Head of caudate nucleus (tissue), 42 donors: ENCODE data around the gene CDK17.
"Not testable (repeated sequence)": the region's sequence is repeated elsewhere in the genome, so short reads cannot be mapped to it uniquely, and the experiment has no call there.

Source experiments
- DNase-seq, 42 donors: peaks; one replicate each; pipeline versions ENCODE4 v3.0.0 to v3.0.0-alpha.2; 2020 to 2021; ENCODE audit warnings: mixed read lengths in 7 of 42
- intact Hi-C: fragments of 100-400 bp; cut with DNase I; formaldehyde crosslinking; loops from one replicate; pipeline ENCODE4 v1.15.0; 2022

Gene CDK17

DNA sequence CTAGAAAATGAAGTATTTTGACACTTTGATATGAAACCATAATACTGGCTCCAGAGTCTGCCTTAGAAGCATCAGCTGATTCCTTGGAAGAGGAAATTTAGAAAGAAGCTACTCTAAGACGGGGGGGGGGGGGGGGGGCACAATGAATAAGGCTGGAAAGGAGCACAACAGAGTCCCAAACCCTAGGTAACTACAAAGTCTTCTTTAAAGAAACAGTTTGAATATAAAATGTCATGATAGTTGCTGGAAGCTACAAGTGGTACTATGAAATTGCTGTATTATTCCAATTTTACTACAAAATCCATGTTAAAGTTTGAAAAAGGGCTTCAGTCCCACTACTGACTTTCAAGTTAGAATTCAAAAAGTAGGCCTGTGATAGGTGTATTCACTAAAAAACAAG, 31.6 kb downstream of the CDK17 start:
- DNase-seq, result no peak
- intact Hi-C loops, result no loop called here

DNA sequence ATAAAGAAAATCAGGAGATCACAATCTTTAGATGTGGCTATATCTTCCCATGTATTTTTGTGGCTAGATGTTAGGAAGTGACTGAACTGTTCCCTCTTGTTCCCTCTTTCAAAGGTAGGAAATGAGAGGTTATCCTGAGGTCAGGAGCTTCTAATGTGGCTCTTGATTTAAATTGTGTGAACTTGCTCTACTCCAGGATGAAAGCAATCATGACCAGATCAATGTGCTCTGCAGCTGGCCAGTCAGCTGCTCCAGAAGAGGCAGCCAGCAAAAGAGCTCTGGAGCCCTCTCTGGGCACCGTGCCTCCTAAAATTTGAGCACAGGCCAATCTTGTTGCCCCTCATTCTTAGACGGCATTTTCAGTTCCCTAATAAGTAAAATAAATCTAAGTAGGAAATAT, 32.0 kb downstream of the CDK17 start:
- peak in 41 of 42 donors; percentile 19 to 83 (median 62) for DNase-seq
- intact Hi-C loops, result no loop called here

DNA sequence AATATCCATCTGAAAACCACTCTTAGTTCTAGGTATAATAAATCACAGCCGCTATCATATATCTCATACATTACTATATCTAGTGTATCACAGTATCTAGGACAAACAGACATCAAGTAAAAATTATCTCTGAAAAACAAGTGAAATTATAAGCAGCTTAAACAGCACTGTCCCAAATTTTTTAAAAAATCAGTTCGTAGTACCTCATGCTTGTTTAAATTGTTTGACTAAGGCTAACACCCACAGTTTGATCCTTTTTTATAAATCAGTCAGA, 33.9 kb downstream of the CDK17 start:
- intact Hi-C loops, result no loop called here
- DNase-seq, result no peak

DNA sequence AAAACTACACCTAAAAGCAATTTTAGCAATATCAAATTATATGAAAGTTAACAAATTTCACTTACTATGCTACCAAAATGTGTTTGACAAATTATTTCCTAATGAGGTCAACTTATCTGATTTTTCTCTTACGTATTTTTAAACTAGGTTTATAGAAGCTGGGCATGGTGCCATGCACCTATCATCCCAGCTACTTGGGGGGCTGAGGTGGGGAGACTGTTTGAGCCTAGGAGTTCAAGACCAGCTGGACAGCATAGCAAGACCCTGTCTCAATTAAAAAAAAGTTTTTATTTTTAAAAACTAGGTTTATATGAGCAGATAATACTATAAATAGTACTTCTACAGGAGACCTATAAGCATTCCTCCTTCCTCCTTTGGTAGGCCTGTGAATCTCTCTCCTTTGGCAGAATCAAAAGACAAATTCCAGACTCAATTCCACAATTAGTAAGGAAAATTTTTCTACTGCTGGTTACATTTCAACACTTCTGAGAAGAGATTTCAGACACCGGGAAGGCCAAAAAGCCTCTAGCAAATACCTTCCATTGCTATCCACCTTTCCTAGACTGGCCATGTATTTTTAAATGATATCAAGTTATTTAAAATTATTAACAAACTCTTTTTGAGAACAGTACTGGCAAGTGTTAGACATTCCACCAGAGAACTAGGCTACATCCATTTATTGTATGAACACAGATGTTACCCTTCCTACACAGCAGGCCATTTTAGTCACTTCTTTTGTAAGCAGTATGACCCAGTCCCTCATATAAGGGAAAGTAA, 34.4 kb downstream of the CDK17 start:
- no peak for DNase-seq
- intact Hi-C loops, result no loop called here

DNA sequence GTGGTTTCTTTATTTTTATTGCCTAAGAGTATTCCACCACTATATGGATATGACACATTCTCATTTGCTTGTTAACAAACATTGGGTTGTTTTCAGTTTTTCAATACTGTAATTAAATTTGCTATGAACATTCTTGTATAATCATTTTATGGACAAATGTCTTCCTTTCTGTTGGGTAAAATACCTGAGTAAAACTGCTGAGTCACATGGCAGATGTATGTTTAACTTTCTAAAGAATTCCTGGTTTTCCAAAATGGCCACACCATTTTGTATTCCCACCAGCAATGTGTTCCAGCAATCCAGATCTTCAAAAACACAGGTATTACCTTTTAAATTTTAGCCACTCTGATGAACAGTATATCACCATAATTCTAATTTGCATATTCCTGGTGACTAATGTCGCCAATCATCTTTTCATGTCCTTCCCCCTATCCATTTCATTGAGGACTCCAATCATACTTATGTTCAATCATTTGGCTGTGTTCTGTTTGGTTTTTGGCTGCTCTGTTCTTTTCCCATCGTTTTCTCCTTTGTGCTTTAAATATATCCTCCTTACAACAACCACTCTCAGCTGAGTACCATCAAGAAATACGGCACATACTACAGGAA, 36.0 kb downstream of the CDK17 start:
- DNase-seq, result no peak
- intact Hi-C loops, result no loop called here

- no peak for DNase-seq
- intact Hi-C loops, result no loop called here
Measured at GRCh38 chr12:96361074-96361473, 39.2 kb downstream of the CDK17 start.

GRCh38 chr12:96360550-96360949, 39.7 kb downstream of the CDK17 start:
- no peak for DNase-seq
- intact Hi-C loops, result no loop called here

- no peak for DNase-seq
- intact Hi-C loops, result no loop called here
Measured at GRCh38 chr12:96359328-96359727, 40.9 kb downstream of the CDK17 start.

DNA sequence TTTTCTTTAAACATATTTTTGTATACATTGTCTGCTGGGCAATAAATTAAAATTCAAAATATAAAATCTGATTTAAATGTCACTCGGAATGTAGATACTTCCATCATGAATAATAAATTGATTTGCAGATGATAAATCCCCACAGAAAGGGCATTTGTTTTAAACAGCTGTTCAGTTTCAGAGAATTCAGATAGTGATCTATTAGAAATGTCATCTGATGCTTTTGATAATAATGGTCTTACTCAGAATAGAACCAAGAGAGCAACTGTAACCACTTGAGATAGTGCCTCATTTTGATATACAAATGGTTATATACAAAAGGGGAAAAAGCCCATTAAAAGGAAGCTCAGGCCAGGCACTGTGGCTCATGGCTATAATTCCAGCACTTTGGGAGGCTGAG, 43.4 kb downstream of the CDK17 start:
- intact Hi-C loops, result no loop called here
- DNase-seq, result no peak

- DNase-seq, result no peak
- intact Hi-C loops, result no loop called here
Measured at GRCh38 chr12:96354844-96355534, 45.2 kb downstream of the CDK17 start.

GRCh38 chr12:96354326-96354725, 45.9 kb downstream of the CDK17 start:
- intact Hi-C loops, result no loop called here
- no peak for DNase-seq

GRCh38 chr12:96352161-96352835, 47.9 kb downstream of the CDK17 start:
- intact Hi-C loops, result no loop called here

GRCh38 chr12:96350982-96351381, 49.3 kb downstream of the CDK17 start:
- intact Hi-C loops, result no loop called here

More at GRCh38 chr12:96352161-96352835, 47.9 kb downstream of the CDK17 start:
- peak in 1 of 42 donors; percentile 17 for DNase-seq

DNA sequence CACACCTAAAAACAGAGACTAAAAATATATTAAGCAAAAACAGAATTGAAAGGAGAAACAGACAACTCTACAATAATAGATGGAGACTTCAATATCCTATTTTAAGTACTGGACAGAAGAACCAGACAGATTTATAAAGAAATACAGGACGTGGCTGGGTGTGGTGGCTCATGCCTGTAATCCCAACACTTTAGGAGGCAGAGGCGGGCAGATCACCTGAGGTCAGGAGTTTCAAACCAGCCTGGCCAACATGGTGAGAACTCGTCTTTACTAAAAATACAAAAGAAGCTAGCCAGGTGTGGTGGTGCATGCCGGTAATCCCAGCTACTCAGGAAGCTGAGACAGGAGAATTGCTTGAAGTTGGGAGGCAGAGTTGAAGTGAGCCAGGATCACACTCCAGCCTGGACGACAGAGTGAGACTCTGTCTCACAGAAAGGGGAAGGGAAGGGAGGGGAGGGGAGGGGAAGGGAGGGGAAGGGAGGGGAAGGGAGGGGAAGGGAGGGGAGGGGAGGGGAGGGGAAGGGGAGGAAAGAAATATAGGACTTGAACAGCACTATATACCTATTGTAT, 53.0 kb downstream of the CDK17 start:
- DNase-seq, result no peak
- intact Hi-C loops, result no loop called here

More at GRCh38 chr12:96350982-96351381, 49.3 kb downstream of the CDK17 start:
- no peak for DNase-seq

DNA sequence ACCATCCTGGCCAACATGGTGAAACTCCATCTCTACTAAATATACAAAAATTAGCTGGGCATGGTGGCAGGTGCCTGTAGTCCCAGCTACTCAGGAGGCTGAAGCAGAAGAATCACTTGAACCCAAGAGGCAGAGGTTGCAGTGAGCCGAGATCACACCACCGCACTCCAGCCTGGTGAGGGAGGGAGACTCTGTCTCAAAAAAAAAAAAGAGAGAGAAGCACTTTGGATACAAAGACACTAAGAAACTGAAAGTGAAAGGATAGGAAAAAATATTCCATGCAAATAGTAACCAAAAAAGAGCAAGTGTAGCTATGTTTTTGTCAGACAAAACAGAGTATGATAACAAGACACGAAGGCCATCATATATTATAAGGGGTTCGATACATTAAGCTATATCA, 53.5 kb downstream of the CDK17 start:
- DNase-seq, intact Hi-C loops: not testable (repeated sequence)

- DNase-seq, result no peak
- intact Hi-C loops, result no loop called here
Measured at GRCh38 chr12:96344124-96344695, 56.0 kb downstream of the CDK17 start.

- intact Hi-C loops, result no loop called here
- DNase-seq, result no peak
Measured at GRCh38 chr12:96343347-96343954, 56.8 kb downstream of the CDK17 start.

DNA sequence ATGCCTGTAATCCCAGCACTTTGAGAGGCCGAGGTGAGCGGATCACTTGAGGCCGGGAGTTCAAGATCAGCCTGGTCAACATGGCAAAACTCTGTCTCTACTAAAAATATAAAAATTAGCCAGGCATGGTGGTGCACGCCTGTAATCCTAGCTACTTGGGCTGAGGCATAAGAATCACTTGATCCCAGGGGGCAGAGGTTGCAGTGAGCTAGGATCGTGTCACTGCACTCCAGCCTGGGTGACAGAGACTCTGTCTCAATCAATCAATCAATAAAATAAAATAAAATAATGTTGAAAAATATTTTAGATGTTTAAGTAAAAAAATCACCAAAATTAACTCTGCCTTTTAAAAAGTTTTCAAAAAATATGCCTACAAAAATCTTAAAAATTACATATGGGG, 60.6 kb downstream of the CDK17 start:
- intact Hi-C loops, DNase-seq: not testable (repeated sequence)
